ENCODE data around the gene CYP24A1.

DNA sequence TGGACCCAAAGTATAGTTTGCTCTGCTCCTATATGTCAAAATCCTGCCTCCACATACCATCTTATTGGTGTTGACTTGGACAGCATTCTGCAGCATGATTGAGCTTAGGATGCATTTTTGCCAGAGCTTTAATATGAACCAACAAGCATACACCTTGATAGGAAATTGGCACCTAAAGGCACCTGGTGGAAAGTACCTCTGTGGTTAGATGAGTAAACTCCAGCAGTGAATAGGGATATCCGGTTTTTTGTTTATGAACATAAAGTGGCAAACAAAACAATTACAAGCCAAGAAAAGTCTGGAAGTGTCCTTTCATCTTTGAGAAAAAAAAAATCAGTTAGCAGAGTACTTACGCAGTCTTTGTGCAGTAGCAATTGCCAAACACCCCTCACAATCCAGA is 6.2 kb upstream of the CYP24A1 start:
- TF ChIP-seq EZH2 (IDR thresholded peaks at IDR 0.05; ENCODE audit: insufficient read depth, poor library complexity, severe bottlenecking) (no peak), EZH2phosphoT487 (IDR thresholded peaks at IDR 0.05; ENCODE audit: insufficient read depth, low read depth) (no peak)
